Muscle of back (tissue), 11 donors: ENCODE data around the gene H1-8. TPM values are rescaled to one million over a fixed set of nuclear protein-coding genes. Genes with fewer than 3 reads are reported as not detected.
"Not testable (repeated sequence)": the region's sequence is repeated elsewhere in the genome, so short reads cannot be mapped to it uniquely, and the experiment has no call there.

Experiments used
- DNase-seq, 3 donors: peaks; one replicate each; pipeline versions ENCODE4 v3.0.0 to v3.0.0-alpha.2; 2013
- polyA plus RNA-seq, 10 donors: library from polyadenylated mRNA; unstranded; fragments of 120-200 nt; gene quantifications; one replicate each; pipeline ENCODE4 v1.2.1, GENCODE V29; 2013; ENCODE audit not compliant: insufficient read length in 10 of 10

Gene H1-8
- polyA plus RNA-seq, 10 donors: not detected

DNA sequence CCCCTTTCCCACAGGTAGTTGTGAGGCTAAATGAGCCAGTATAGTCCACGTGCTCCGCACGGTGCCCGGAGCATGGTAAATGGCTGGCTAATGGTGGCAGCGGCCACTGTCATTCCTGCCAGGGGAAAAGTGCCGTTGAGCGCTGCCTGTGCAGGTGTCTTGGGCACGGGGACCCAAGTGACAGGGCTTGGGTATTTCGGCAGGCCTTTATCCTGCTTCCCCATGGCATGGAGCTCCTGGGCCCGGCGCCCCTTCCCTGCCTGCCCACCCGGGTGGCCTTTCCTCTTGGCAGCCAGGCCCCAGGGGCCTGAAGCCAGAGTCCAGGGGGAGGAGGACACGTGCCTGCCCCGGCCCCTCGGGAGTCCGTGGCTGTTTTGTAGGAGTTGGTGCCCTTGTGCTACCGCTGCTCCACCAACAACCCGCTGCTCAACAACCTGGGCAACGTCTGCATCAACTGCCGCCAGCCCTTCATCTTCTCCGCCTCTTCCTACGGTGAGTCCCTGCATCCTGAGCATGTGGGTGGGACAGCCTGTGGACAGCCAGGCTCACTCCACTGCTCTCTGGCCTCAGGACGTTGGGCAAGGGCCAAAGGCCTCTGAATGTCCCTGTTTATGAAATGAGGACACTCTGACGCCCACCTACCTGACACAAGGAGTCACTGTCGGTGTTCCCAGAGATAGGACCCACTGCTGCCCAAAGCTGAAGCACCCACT is 27.7 kb upstream of the H1-8 start:
- DNase-seq: not testable (repeated sequence)

DNA sequence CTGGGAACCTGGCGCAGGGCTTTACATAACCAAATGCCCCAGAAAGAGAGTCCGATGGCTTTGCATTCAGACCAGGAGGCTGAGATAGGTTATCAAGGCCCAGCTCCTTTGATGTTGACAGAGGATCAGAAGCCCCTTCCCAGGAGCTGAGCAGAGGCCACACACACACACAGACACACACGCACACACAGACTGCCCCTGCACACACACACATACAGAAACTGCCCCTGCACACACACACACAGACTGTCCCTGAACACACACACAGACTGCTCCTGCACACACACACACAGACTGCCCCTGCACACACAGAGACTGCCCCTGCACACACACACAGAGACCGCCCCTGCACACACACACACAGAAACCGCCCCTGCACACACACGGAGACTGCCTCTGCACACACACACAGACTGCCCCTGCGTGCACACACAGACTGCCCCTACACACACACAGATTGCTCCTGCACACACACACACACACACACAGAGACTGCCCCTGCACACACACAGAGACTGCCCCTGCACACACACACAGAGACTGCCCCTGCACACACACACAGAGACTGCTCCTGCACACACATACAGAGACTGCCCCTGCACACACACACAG is 27.0 kb upstream of the H1-8 start:
- not testable (repeated sequence) for DNase-seq

DNA sequence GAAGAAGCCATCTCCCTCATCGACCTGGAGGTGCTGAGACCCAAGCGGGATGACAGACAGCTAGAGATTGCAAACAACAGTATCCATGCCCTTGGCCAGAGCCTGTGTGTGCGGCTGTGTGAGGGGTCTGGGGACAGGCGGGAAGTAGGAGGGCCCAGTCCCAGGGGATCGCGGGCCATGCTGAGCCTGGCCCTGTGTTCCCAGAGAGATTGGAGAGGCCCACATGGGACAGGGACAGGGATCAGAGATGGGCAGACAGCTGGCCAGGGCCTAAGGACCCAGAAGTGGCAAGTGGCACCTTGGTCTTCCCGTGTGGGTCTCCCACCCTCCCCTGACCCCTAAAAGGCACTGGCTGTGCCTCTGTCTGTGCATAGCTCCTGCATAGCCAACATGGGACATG is 25.5 kb upstream of the H1-8 start:
- DNase-seq: no peak

DNA sequence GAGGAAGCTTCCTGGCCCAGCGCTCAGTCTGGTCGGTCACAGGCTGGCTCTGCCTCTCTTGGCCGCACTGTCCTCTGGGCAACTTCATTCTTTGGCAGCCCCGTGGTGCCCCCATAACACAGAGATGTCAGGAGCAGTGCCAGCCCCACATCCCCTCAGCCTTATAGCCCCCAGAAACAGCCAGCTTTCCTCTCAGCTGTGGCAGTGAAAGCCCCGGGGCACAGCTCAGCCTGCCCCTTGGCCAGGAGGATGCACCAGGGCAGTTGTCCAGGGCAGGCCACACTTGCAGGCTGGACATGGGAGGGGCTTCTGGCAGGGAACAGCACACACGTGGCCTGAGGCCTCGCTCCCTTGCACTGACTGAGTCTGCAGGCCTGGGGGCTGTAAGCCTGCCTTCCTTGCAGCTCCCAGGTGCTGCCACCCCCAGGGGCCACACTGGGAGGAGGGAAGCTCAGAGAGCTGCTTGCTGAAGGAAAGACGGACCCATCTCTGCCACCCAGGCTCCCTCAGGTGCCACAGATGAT is 24.9 kb upstream of the H1-8 start:
- no peak for DNase-seq

GRCh38 chr3:129518581-129518980 is 24.4 kb upstream of the H1-8 start:
- no peak for DNase-seq

DNA sequence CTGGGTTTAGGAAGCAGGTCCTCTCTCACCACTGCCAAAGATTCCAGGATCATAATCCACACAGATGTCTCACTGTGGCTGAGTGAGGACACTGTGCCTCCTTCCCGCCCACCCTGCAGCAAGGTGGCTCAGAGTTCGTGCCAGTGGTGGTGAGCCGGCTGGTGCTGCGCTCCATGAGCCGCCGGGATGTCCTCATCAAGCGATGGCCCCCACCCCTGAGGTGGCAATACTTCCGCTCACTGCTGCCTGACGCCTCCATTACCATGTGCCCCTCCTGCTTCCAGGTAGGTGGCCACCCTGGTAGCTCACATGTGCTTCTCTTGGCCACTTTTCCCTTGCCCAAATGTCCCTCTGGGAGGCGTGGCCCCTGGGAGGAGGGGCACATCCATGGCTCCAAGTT is 23.5 kb upstream of the H1-8 start:
- no peak for DNase-seq

DNA sequence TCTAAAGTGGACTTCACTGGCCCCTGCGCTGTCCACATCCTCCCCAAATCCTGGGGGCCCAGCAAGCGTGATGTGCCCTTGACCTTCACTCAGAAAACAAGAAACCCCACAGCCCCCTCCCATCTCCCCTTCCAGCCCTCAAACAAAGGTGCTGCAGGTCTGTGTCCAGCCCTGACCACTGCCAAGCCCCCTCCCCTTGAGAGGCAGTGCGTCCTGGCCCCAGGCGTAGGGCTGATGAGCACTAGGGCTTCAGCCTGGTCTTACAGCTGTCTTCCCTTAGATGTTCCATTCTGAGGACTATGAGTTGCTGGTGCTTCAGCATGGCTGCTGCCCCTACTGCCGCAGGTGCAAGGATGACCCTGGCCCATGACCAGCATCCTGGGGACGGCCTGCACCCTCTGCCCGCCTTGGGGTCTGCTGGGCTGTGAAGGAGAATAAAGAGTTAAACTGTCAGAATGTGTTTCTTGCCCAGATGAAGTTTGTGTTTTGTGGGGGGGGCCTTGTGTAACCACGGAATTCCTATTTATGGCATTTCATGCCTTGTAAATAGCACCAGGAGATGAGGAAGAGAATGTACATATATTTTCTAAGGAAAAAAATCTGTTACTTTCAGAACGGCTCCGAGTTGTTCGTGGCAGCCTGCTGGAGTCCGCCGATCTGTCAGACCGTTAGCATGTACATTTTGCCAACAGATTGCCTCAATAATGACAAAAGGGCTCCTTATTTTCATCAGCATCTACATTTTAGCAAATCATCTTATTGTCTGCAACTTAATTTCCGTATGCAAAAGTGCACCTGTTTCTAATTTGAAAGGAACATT is 22.9 kb upstream of the H1-8 start:
- no peak for DNase-seq

DNA sequence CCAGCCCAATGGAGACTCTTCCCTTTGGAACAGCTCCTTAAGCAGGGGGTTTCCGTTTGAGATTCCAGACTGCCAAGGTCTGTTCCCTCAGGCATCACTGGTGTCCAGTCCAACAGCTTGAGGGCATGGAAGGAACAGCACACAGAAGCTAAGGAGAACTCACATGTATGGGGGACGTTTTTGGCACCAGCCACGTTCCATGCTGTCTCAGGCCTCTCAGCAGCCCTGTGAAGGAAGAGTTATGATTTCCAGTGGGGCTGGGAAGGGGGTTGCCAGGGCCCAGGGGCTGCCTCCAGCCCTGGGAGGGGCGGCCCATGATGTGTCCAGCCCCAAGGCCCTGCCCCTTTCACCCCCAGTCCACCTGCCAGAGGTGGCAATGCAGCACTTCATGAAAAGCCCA is 22.0 kb upstream of the H1-8 start:
- DNase-seq: no peak

DNA sequence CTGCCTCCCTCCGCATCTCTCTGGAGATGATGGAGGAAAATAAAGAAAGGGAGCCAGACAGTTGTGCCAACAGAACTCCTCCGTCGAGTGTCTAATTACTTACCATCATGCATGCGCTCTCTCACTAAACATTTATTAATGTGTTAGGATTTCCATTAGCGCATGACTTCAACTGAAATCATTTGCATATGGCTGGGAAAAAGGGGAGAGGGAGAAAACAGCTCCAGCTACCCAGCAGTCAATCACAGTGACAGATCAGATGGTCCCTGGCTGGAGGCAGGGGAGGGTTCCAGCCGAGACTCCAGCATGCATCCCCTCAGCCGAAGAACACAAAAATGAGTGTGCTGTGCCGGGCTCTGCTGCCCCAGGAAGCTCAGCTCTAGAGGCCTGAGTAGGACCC is 21.4 kb upstream of the H1-8 start:
- no peak for DNase-seq

- DNase-seq: no peak
These were observed 20.0 kb upstream of the H1-8 start for GRCh38 chr3:129522953-129523352.

- no peak for DNase-seq
These were observed 18.9 kb upstream of the H1-8 start for GRCh38 chr3:129524081-129524480.

DNA sequence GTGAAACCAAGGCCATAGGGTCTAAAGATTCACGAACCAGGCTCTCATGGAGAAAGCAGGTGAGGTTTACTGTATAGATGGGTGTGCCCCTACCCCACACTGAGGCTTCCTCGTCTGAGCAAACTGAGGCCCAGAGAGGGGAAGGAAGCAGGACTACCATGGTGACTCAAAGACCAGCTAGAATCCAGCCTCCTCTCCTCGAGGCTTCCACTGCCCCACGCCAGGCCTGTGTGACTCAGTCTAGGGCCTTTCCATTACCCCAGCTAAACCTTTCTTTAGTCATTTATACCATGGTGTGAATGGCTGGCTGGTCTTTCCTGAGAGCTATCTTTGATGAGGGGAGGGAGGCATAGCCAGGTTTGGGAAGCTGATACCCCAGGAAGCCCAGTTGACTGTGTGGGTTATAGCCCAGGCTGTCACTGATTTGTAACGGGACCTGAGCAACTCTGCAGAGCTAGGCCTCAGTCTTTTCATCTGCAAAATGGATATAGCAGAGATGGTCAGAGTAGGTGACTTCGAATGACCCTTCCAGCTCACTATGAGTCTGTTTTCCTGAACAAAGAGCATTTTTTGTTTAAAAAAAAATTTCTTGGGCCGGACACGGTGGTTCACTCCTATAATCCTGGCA is 17.5 kb upstream of the H1-8 start:
- DNase-seq: no peak

DNA sequence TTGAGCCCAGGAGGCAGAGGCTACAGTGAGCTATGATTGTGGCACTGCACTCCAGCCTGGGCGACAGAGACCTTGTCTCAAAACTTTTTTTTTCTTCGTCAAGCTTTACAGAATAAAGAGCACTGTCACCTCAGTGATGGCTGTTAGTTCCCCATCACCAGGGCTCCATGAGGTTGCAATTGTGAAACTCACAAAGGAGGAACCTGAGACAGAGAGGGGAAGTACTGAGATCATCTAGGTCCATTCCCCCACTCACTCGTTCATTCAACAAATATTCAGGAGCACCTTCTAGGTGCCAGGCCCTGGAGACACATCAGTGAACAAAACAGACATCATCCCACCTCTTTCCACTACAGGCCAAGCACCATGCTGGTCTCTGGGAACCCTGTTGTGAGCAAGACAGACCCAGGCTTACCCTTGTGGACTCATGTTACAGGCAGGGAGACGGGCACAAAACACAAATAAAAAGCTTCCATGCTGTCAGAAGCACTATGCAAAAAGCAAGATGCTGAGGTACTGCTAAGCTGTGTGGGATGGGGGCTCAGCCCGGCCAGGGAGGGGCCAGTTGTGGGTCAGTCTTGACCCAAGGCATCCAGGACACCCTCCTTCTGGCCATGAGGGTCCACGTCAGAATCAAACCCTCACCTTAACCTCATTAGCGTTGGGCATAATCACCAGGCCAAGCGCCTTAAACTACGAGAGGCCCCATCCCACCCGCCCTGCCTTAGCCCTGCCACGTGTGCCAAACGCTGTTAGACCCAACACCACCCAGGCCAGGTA is 16.7 kb upstream of the H1-8 start:
- no peak for DNase-seq

- no peak for DNase-seq
These were observed 15.7 kb upstream of the H1-8 start for GRCh38 chr3:129527262-129527661.

DNA sequence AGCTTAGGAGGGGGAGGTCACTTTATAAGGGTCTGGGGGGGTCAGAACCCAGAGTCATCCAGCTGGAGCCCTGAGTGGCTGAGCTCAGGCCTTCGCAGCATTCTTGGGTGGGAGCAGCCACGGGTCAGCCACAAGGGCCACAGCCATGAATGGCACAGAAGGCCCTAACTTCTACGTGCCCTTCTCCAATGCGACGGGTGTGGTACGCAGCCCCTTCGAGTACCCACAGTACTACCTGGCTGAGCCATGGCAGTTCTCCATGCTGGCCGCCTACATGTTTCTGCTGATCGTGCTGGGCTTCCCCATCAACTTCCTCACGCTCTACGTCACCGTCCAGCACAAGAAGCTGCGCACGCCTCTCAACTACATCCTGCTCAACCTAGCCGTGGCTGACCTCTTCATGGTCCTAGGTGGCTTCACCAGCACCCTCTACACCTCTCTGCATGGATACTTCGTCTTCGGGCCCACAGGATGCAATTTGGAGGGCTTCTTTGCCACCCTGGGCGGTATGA is 14.3 kb upstream of the H1-8 start, which contains the start of gene RHO:
Gene RHO, plus strand, starts transcription at position 51 of the 512 bp plus-strand sequence. Its CDS starts 95 bp downstream, at position 146.
- no peak for DNase-seq

- no peak for DNase-seq
These were observed 13.4 kb upstream of the H1-8 start for GRCh38 chr3:129529436-129530210.

GRCh38 chr3:129530251-129530791 is 12.7 kb upstream of the H1-8 start:
- DNase-seq: peak in 2 of 3 donors; percentile 48 to 49

DNA sequence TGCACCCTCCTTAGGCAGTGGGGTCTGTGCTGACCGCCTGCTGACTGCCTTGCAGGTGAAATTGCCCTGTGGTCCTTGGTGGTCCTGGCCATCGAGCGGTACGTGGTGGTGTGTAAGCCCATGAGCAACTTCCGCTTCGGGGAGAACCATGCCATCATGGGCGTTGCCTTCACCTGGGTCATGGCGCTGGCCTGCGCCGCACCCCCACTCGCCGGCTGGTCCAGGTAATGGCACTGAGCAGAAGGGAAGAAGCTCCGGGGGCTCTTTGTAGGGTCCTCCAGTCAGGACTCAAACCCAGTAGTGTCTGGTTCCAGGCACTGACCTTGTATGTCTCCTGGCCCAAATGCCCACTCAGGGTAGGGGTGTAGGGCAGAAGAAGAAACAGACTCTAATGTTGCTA is 12.2 kb upstream of the H1-8 start:
- DNase-seq: no peak

DNA sequence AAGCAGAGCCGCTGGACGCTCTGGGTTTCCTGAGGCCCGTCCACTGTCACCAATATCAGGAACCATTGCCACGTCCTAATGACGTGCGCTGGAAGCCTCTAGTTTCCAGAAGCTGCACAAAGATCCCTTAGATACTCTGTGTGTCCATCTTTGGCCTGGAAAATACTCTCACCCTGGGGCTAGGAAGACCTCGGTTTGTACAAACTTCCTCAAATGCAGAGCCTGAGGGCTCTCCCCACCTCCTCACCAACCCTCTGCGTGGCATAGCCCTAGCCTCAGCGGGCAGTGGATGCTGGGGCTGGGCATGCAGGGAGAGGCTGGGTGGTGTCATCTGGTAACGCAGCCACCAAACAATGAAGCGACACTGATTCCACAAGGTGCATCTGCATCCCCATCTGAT is 11.3 kb upstream of the H1-8 start:
- DNase-seq: no peak

DNA sequence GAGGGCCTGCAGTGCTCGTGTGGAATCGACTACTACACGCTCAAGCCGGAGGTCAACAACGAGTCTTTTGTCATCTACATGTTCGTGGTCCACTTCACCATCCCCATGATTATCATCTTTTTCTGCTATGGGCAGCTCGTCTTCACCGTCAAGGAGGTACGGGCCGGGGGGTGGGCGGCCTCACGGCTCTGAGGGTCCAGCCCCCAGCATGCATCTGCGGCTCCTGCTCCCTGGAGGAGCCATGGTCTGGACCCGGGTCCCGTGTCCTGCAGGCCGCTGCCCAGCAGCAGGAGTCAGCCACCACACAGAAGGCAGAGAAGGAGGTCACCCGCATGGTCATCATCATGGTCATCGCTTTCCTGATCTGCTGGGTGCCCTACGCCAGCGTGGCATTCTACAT is 10.7 kb upstream of the H1-8 start:
- DNase-seq: no peak
